Thyroid gland (tissue), 4 donors: ENCODE results near the gene MED27. TPM values are rescaled to one million over a fixed set of nuclear protein-coding genes. Genes with fewer than 3 reads are reported as not detected.

Experiments used
- DNase-seq, 2 donors: peaks; one replicate each; pipeline ENCODE4 v3.0.0-alpha.2; 2019
- H3K27ac ChIP-seq, 3 donors: fragments of 200-600 bp; sonication (generic); 1 replicate in 2 of 3; 2 replicates in 1 of 3; pipeline ENCODE4 v1.5.1; 2016 to 2019; ENCODE audit warnings: mild to moderate bottlenecking in 1 of 3, moderate library complexity in 1 of 3
- H3K27me3 ChIP-seq: fragments of 200-600 bp; sonication (generic); one replicate; pipeline ENCODE4 v1.5.1; 2019
- H3K36me3 ChIP-seq, 2 donors: fragments of 200-600 bp; sonication (generic); one replicate each; pipeline ENCODE4 v1.5.1; 2016 to 2019
- H3K4me1 ChIP-seq, 2 donors: fragments of 200-600 bp; sonication (generic); one replicate each; pipeline ENCODE4 v1.5.1; 2017 to 2019
- H3K4me3 ChIP-seq, 3 donors: fragments of 200-600 bp; sonication (generic); replicated peaks in 1 of 3; 1 replicate in 2 of 3; 2 replicates in 1 of 3; pipeline ENCODE4 v1.5.1; 2016; ENCODE audit warnings: mild to moderate bottlenecking in 1 of 3
- H3K9me3 ChIP-seq: fragments of 200-600 bp; sonication (generic); one replicate; pipeline ENCODE4 v1.5.1; 2017
- POLR2A ChIP-seq, 2 donors: fragments of 450-650 bp; IDR thresholded peaks; one replicate each; pipeline ENCODE4 v1.6.1; 2017; ENCODE audit warnings: antibody characterized with exemption in 2 of 2, mild to moderate bottlenecking in 2 of 2, moderate library complexity in 1 of 2
- WGBS, 2 donors: methylation state at CpG; one replicate each; pipeline ENCODE4 v1.1.5; 2017; 5-methylcytosine and 5-hydroxymethylcytosine counted together
- intact Hi-C: fragments of 100-400 bp; cut with DNase I; formaldehyde crosslinking; loops from one replicate; pipeline ENCODE4 v1.15.1; 2023
- total RNA-seq, 4 donors: library from RNA; depleted of rRNA; stranded (reverse); fragments of >200 nt; gene quantifications; one replicate each; pipeline ENCODE4 v1.2.3, GENCODE V29; 2016
- TF ChIP-seq, protein P1 (sequence below), 6 experiments: fragments of 200-600 bp in 3 of 6; fragments of 450-650 bp in 3 of 6; sonication (generic) in 3 of 6; IDR thresholded peaks; one replicate each; pipeline ENCODE4 v1.5.1; 2016 to 2019; ENCODE audit warnings: antibody characterized with exemption in 6 of 6, mild to moderate bottlenecking in 2 of 6, inconsistent platforms in 1 of 6, moderate library complexity in 1 of 6

The MED27 gene
- total RNA-seq, 4 donors from 2014 or later = 15.3 to 19.5 (median 16.7) TPM

DNA sequence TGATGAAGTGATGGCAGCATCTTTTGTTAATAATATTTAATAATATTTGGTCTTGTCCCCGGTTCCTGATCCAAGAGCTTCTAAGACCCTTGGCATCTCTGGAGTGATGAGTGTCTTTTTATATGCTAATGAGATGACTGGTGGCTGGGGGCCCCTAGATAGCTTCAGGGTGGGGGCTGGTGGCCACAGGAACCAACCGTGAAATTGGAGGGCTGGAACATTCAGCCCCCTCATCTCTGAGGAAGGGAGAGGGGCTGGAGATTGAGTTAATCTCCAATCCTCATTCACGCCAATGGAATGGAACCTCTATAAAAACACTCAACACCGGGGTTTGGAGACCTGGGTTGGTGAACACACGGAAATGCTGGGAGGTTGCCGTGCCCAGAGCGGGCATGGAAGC lies 261.6 kb downstream of the MED27 start:
- no peak overlapping the region for H3K27ac ChIP-seq
- no peaks in the 10 kb centered on the region for H3K36me3 ChIP-seq
- no peaks in the 10 kb centered on the region for H3K27me3 ChIP-seq
- TF ChIP-seq, protein P1, sequence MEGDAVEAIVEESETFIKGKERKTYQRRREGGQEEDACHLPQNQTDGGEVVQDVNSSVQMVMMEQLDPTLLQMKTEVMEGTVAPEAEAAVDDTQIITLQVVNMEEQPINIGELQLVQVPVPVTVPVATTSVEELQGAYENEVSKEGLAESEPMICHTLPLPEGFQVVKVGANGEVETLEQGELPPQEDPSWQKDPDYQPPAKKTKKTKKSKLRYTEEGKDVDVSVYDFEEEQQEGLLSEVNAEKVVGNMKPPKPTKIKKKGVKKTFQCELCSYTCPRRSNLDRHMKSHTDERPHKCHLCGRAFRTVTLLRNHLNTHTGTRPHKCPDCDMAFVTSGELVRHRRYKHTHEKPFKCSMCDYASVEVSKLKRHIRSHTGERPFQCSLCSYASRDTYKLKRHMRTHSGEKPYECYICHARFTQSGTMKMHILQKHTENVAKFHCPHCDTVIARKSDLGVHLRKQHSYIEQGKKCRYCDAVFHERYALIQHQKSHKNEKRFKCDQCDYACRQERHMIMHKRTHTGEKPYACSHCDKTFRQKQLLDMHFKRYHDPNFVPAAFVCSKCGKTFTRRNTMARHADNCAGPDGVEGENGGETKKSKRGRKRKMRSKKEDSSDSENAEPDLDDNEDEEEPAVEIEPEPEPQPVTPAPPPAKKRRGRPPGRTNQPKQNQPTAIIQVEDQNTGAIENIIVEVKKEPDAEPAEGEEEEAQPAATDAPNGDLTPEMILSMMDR (IDR thresholded peaks at IDR 0.05) = no peak
- TF ChIP-seq POLR2A (IDR thresholded peaks at IDR 0.05) = no peak
- no peak overlapping the region for H3K4me3 ChIP-seq
- H3K4me1 ChIP-seq = no peaks in the 10 kb centered on the region
- intact Hi-C loops = no loop called here
- whole genome bisulfite sequencing, 2 donors = 69 to 77% methylated on average over 7 of the region's 7 CpGs
- H3K9me3 ChIP-seq = no peaks in the 10 kb centered on the region
- no peak for DNase-seq

- H3K36me3 ChIP-seq = no peaks in the 10 kb centered on the region
- H3K27me3 ChIP-seq = no peaks in the 10 kb centered on the region
- no peak for TF ChIP-seq POLR2A (IDR thresholded peaks at IDR 0.05)
- TF ChIP-seq, protein P1 (IDR thresholded peaks at IDR 0.05) = no peak
- H3K27ac ChIP-seq = no peak overlapping the region
- WGBS, 2 donors = 48 to 50% methylated on average over 9 of the region's 9 CpGs
- H3K4me1 ChIP-seq = no peaks in the 10 kb centered on the region
- intact Hi-C loops = no loop called here
- H3K4me3 ChIP-seq = no peak overlapping the region
- no peaks in the 10 kb centered on the region for H3K9me3 ChIP-seq
- no peak for DNase-seq
Measured at GRCh38 chr9:131817627-131818026, 262.0 kb downstream of the MED27 start.

DNA sequence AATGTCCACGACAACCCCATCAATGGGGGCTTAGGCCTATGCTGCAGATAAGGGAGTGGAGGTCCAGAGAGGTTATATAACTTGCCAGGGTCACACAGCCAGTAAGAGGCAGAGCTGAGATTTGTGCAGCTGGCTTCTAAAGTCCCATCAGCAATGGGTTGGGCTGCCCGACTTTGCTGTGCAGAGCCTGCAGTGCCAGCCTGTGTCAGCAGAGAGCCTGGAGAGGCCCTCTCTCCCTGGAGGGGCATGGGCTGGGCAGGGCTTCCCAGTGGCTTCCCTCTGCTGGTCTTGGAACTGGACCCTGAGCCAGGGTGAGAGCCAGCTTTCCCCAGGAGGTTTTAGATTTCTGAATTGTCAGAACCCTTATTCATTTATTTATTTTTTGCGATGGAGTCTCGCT lies 262.6 kb downstream of the MED27 start:
- no peaks in the 10 kb centered on the region for H3K9me3 ChIP-seq
- TF ChIP-seq POLR2A (IDR thresholded peaks at IDR 0.05) = no peak
- TF ChIP-seq, protein P1 (IDR thresholded peaks at IDR 0.05) = no peak
- intact Hi-C loops = no loop called here
- H3K27me3 ChIP-seq = no peaks in the 10 kb centered on the region
- 83 to 89% methylated on average over 3 to 4 of the region's 4 CpGs for WGBS, 2 donors
- H3K36me3 ChIP-seq = no peaks in the 10 kb centered on the region
- H3K4me1 ChIP-seq = no peaks in the 10 kb centered on the region
- no peak overlapping the region for H3K27ac ChIP-seq
- no peak for DNase-seq
- H3K4me3 ChIP-seq = no peak overlapping the region

- WGBS, 2 donors = 55 to 56% methylated on average over 18 to 19 of the region's 19 CpGs
- no peaks in the 10 kb centered on the region for H3K27me3 ChIP-seq
- TF ChIP-seq, protein P1 (IDR thresholded peaks at IDR 0.05) = no peak
- TF ChIP-seq POLR2A (IDR thresholded peaks at IDR 0.05) = no peak
Measured at GRCh38 chr9:131815970-131816873, 263.4 kb downstream of the MED27 start.

GRCh38 chr9:131814707-131815106 lies 265.0 kb downstream of the MED27 start:
- intact Hi-C loops = no loop called here
- Histone ChIP-seq H3K9me3 (no peaks in the 10 kb centered on the region), H3K27ac (no peak overlapping the region), H3K4me3 (no peak overlapping the region), H3K36me3 (no peaks in the 10 kb centered on the region), H3K4me1 (no peaks in the 10 kb centered on the region), H3K27me3 (no peaks in the 10 kb centered on the region)
- whole genome bisulfite sequencing, 2 donors = 86 to 91% methylated on average over 4 to 6 of the region's 6 CpGs
- TF ChIP-seq POLR2A (IDR thresholded peaks at IDR 0.05) = no peak
- TF ChIP-seq, protein P1 (IDR thresholded peaks at IDR 0.05) = no peak
- DNase-seq = no peak

More at GRCh38 chr9:131815970-131816873, 263.4 kb downstream of the MED27 start:
- H3K36me3 ChIP-seq = no peaks in the 10 kb centered on the region
- H3K27ac ChIP-seq = no peak overlapping the region
- H3K4me1 ChIP-seq = no peaks in the 10 kb centered on the region
- no peak for DNase-seq
- intact Hi-C loops = no loop called here
- H3K9me3 ChIP-seq = no peaks in the 10 kb centered on the region
- no peak overlapping the region for H3K4me3 ChIP-seq
